ENCODE results near the gene TTLL7. TPM values are rescaled to one million over a fixed set of nuclear protein-coding genes. Genes with fewer than 3 reads are reported as not detected.

The TTLL7 gene
- total RNA-seq, 1 donor from 2014 or later, result 8.6 TPM

GRCh38 chr1:83970114-83970513 lies 28.8 kb downstream of the TTLL7 start:
- Mint-ChIP-seq H3K27me3 (ENCODE audit: unreplicated experiment) (no peaks in the 10 kb centered on the region), H3K4me1 (ENCODE audit: unreplicated experiment) (no peaks in the 10 kb centered on the region), H3K4me3 (ENCODE audit: unreplicated experiment) (no peak overlapping the region), H3K9me3 (ENCODE audit: unreplicated experiment) (peaks cover 9% of the 10 kb centered on the region), H3K36me3 (ENCODE audit: unreplicated experiment) (no peaks in the 10 kb centered on the region), H3K27ac (ENCODE audit: unreplicated experiment) (no peak overlapping the region)
- no peak for TF ChIP-seq CTCF (IDR thresholded peaks at IDR 0.05)
- no peak for DNase-seq (ENCODE audit: extremely low spot score, unreplicated experiment)

DNA sequence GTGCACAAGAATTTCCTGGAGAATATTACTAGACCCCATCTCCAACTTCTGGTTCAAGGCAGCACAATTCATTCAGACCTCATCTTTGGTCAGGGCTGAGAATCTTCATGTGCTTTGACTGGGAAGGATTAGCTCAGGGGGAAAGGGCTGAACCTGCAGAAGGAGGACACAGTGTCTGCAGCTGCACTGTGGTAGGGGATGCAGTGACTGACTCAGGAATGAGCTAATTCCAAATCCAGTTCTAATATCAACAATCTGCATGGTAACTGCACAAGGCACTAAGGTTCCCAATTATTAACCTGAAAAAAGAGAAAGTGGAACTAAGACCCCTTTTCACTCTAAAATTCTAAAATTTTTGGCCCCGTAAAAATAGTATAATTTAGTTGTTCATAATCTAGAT lies 31.6 kb downstream of the TTLL7 start:
- H3K27me3 Mint-ChIP-seq (ENCODE audit: unreplicated experiment), result no peaks in the 10 kb centered on the region
- no peak for TF ChIP-seq CTCF (IDR thresholded peaks at IDR 0.05)
- no peak overlapping the region for H3K4me3 Mint-ChIP-seq (ENCODE audit: unreplicated experiment)

DNA sequence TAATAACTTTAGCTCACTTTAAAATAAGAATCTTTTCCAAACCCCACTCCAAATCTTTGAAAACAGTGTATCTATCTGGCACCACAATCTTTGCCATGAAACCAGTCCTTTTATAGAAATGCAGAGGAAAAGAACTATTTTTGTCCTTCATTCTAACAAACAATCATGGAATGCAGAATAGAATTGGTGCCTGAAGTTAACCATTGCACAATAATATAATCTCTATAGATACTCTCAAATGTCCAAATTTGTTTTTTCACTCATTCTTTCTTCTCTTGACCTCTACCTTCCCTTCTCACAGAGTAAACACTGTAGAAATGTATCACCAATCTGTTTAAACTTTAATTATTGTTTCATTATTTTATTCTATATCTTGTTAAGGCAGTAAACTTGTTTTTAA lies 34.8 kb downstream of the TTLL7 start:
- Mint-ChIP-seq H3K4me3 (ENCODE audit: unreplicated experiment) (no peak overlapping the region), H3K4me1 (ENCODE audit: unreplicated experiment) (no peaks in the 10 kb centered on the region), H3K27me3 (ENCODE audit: unreplicated experiment) (no peaks in the 10 kb centered on the region), H3K36me3 (ENCODE audit: unreplicated experiment) (no peaks in the 10 kb centered on the region), H3K27ac (ENCODE audit: unreplicated experiment) (no peak overlapping the region), H3K9me3 (ENCODE audit: unreplicated experiment) (no peaks in the 10 kb centered on the region)
- no peak for TF ChIP-seq CTCF (IDR thresholded peaks at IDR 0.05)
- DNase-seq (ENCODE audit: extremely low spot score, unreplicated experiment), result no peak

More for the DNA sequence above, 31.6 kb downstream of the TTLL7 start:
- H3K27ac Mint-ChIP-seq (ENCODE audit: unreplicated experiment), result no peak overlapping the region
- no peaks in the 10 kb centered on the region for H3K36me3 Mint-ChIP-seq (ENCODE audit: unreplicated experiment)
- no peaks in the 10 kb centered on the region for H3K9me3 Mint-ChIP-seq (ENCODE audit: unreplicated experiment)
- no peaks in the 10 kb centered on the region for H3K4me1 Mint-ChIP-seq (ENCODE audit: unreplicated experiment)
- no peak for DNase-seq (ENCODE audit: extremely low spot score, unreplicated experiment)

- no peaks in the 10 kb centered on the region for H3K4me1 Mint-ChIP-seq (ENCODE audit: unreplicated experiment)
- DNase-seq (ENCODE audit: extremely low spot score, unreplicated experiment), result no peak
- H3K36me3 Mint-ChIP-seq (ENCODE audit: unreplicated experiment), result no peaks in the 10 kb centered on the region
- H3K27ac Mint-ChIP-seq (ENCODE audit: unreplicated experiment), result no peak overlapping the region
- no peaks in the 10 kb centered on the region for H3K27me3 Mint-ChIP-seq (ENCODE audit: unreplicated experiment)
- no peaks in the 10 kb centered on the region for H3K9me3 Mint-ChIP-seq (ENCODE audit: unreplicated experiment)
- TF ChIP-seq CTCF (IDR thresholded peaks at IDR 0.05), result no peak
- no peak overlapping the region for H3K4me3 Mint-ChIP-seq (ENCODE audit: unreplicated experiment)
These were observed 37.2 kb downstream of the TTLL7 start for GRCh38 chr1:83961571-83962295.

DNA sequence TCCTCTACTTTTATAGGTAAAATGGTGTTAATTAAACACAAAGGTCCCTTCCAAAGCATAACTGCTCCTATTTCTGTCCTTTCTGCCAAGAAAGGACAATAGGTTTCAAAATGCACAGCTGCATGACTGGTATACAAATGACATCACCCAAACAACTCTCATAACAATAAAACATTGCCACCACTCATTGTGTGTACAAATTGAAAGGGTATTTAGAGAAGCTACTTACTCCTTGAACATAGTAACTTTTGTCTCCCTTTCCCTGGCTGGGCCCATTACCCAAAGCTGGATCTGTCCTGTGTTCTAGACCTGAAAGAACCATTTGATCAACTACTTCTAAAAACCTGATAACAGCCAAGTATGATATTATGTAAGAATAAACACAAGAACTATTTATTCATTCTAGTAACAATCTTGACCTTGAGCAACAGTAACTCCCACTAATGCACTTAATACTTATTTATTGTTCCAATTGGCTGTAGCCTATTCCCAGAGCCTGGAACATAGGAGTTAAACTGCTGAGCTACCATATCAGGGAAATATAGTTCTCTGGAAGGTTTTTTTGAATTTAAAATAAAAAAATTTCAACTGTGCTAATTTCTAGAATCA lies 38.2 kb downstream of the TTLL7 start:
- no peaks in the 10 kb centered on the region for H3K27me3 Mint-ChIP-seq (ENCODE audit: unreplicated experiment)

More for the DNA sequence above, 38.2 kb downstream of the TTLL7 start:
- no peak overlapping the region for H3K27ac Mint-ChIP-seq (ENCODE audit: unreplicated experiment)
- DNase-seq (ENCODE audit: extremely low spot score, unreplicated experiment), result no peak
- H3K4me3 Mint-ChIP-seq (ENCODE audit: unreplicated experiment), result no peak overlapping the region
- no peaks in the 10 kb centered on the region for H3K4me1 Mint-ChIP-seq (ENCODE audit: unreplicated experiment)
- no peaks in the 10 kb centered on the region for H3K9me3 Mint-ChIP-seq (ENCODE audit: unreplicated experiment)
- no peak for TF ChIP-seq CTCF (IDR thresholded peaks at IDR 0.05)
- no peaks in the 10 kb centered on the region for H3K36me3 Mint-ChIP-seq (ENCODE audit: unreplicated experiment)
